Memory B cell (primary cell): ENCODE measurements around the gene PBXIP1.

Source experiments
- ATAC-seq: fragments of 150-1000 bp; cut with Tn5 transposase; 2 replicates; pipeline ENCODE4 v1.10.0; 2021; ENCODE audit warnings: low read depth, mild to moderate bottlenecking, moderate library complexity
- DNase-seq, 2 donors: peaks; one replicate each; pipeline ENCODE4 v3.0.0; 2022; ENCODE audit warnings: low spot score in 2 of 2
- H3K27ac Mint-ChIP-seq: one replicate; pipeline ENCODE4 v1.8.0; 2022; ENCODE audit warnings: mild to moderate bottlenecking, moderate library complexity, mixed read lengths
- H3K27me3 Mint-ChIP-seq: one replicate; pipeline ENCODE4 v1.8.0; 2022; ENCODE audit warnings: mixed read lengths
- H3K36me3 Mint-ChIP-seq: one replicate; pipeline ENCODE4 v1.8.0; 2022; ENCODE audit warnings: mild to moderate bottlenecking, mixed read lengths
- H3K4me1 Mint-ChIP-seq: one replicate; pipeline ENCODE4 v1.8.0; 2022; ENCODE audit warnings: mixed read lengths
- H3K4me3 Mint-ChIP-seq: one replicate; pipeline ENCODE4 v1.8.0; 2022; ENCODE audit warnings: mild to moderate bottlenecking, moderate library complexity, mixed read lengths
- H3K9me3 Mint-ChIP-seq: one replicate; pipeline ENCODE4 v1.8.0; 2022; ENCODE audit warnings: mixed read lengths

Gene PBXIP1

DNA sequence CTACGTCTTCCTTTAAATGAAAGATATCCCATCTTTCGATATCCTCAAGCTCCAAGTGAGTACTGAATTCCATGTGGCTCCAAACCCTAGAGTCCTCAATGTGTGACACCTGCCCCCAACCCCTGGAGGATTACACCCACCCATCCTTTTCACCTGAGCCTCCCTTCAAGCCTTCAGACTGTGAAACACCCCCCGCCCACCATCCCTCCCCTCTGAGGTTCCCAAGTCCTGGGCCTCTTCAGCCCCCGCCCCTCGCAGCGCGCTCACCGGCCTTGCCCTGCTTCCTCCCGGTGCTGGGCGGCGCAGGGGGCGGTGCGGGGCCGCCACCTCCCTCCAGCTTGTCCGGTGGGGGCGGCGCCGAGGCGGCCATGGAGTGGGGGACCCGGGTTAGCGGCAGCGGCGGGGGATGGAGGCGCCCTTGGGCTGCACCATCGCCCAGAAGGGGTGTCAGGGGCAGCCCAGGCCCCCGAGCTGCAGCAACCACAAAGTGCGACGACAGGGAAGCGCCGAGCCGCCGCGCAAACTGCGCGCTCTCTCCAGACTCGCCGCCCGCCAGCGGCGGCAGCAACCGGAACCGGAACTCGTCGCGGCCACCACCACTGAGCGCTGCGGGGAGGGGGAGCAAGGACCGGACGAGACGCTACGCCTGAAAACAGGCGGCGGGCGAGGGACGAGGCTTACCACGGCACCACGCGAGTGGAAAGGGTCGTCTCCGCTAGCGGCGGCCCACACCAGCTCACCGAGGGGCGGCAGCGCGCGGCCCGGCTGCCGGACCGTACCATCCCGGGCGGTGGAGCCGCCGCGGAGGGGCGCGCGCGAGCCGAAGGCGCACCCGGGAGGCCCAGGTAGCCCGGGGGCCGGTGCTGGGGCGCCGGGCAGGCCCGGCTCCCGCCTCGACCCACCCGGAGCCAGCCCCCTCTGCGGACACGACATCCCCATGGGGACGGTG lies 5.6 kb upstream of the PBXIP1 start, which contains the start of gene PYGO2:
Gene PYGO2 (minus strand): TSS at position 576 of the 949 bp plus-strand sequence. CDS start 206 bp downstream, at position 370.
- Mint-ChIP-seq H3K27ac (peak within 1 kb of the TSS; percentile 81), H3K4me3 (peak within 1 kb of the TSS; percentile 87), H3K4me1 (peaks cover 15% of the 10 kb centered on the region), H3K36me3 (peaks cover 10% of the 10 kb centered on the region), H3K27me3 (no peaks in the 10 kb centered on the region), H3K9me3 (no peaks in the 10 kb centered on the region)
- peak; percentile 74 to 90 for DNase-seq
- peak; percentile 79 for ATAC-seq

- Mint-ChIP-seq H3K9me3 (no peaks in the 10 kb centered on the region), H3K4me3 (peak overlapping the region; percentile 87), H3K27ac (peak overlapping the region; percentile 81), H3K36me3 (peaks cover 9% of the 10 kb centered on the region), H3K27me3 (no peaks in the 10 kb centered on the region), H3K4me1 (peaks cover 22% of the 10 kb centered on the region)
- no peak for ATAC-seq
- no peak for DNase-seq
Observed at GRCh38 chr1:154960446-154961136, 4.7 kb upstream of the PBXIP1 start.

DNA sequence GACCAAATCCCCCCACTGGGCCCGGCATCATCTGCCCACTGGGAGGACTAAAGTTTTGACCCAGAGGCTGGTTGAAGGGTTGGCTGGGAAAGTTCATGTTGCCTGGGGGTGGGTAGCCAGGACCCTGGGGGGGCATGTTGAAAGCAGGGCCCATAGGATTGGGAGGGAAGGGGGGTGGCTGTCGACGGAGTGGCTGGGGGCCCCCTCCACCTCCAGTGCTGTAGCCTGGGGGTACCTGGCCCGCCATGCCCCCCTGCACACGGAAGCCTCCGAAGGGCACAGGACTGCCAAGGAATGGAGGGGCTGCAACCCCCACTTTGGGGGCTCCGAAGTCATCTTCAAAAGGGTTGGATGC lies 3.5 kb upstream of the PBXIP1 start:
- Mint-ChIP-seq H3K4me1 (peaks cover 30% of the 10 kb centered on the region), H3K27me3 (no peaks in the 10 kb centered on the region), H3K9me3 (no peaks in the 10 kb centered on the region), H3K4me3 (peak overlapping the region; percentile 44), H3K27ac (no peak overlapping the region), H3K36me3 (peaks cover 7% of the 10 kb centered on the region)
- ATAC-seq (no peak), DNase-seq (no peak)

- H3K9me3 Mint-ChIP-seq, result no peaks in the 10 kb centered on the region
- no peaks in the 10 kb centered on the region for H3K27me3 Mint-ChIP-seq
- ATAC-seq, result no peak
- H3K36me3 Mint-ChIP-seq, result peaks cover 5% of the 10 kb centered on the region
- no peak overlapping the region for H3K27ac Mint-ChIP-seq
- no peak for DNase-seq
- H3K4me3 Mint-ChIP-seq, result peak overlapping the region; percentile 44
- peaks cover 34% of the 10 kb centered on the region for H3K4me1 Mint-ChIP-seq
Observed at GRCh38 chr1:154958681-154959425, 3.0 kb upstream of the PBXIP1 start.

GRCh38 chr1:154958036-154958435 lies 2.1 kb upstream of the PBXIP1 start:
- Mint-ChIP-seq H3K27ac (no peak overlapping the region), H3K4me1 (peaks cover 36% of the 10 kb centered on the region), H3K9me3 (no peaks in the 10 kb centered on the region), H3K36me3 (peaks cover 1% of the 10 kb centered on the region), H3K4me3 (no peak overlapping the region), H3K27me3 (no peaks in the 10 kb centered on the region)
- DNase-seq (no peak), ATAC-seq (no peak)

- no peak for DNase-seq
- no peak overlapping the region for H3K4me3 Mint-ChIP-seq
Observed at GRCh38 chr1:154957091-154957657, 1.3 kb upstream of the PBXIP1 start.

DNA sequence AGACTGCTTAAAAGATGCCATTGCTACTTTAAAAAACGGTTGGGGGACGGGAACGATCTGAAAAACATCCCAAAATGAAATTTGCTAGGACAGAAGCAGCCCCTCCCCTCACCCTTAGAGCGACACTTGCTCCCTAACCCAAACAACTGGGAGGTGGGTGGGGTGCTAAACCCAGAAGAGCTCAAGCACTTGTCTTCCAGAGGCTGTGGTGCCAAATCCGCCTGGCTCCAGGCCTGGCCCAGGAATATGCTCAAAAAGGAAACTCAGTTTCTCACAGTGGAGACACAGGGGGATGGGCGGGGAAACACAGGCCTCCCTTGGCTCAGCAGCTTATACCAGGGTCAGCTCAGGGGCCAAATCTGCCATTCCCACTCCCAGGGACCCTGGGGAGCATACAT lies 644 bp upstream of the PBXIP1 start:
- Mint-ChIP-seq H3K4me3 (peak overlapping the region; percentile 99), H3K4me1 (peaks cover 50% of the 10 kb centered on the region), H3K36me3 (peaks cover 1% of the 10 kb centered on the region), H3K27ac (peak overlapping the region; percentile 99), H3K9me3 (no peaks in the 10 kb centered on the region), H3K27me3 (no peaks in the 10 kb centered on the region)
- ATAC-seq (no peak), DNase-seq (no peak)

More at GRCh38 chr1:154957091-154957657, 1.3 kb upstream of the PBXIP1 start:
- Mint-ChIP-seq H3K4me1 (peaks cover 45% of the 10 kb centered on the region), H3K36me3 (peaks cover 1% of the 10 kb centered on the region), H3K9me3 (no peaks in the 10 kb centered on the region), H3K27me3 (no peaks in the 10 kb centered on the region), H3K27ac (no peak overlapping the region)
- no peak for ATAC-seq

DNA sequence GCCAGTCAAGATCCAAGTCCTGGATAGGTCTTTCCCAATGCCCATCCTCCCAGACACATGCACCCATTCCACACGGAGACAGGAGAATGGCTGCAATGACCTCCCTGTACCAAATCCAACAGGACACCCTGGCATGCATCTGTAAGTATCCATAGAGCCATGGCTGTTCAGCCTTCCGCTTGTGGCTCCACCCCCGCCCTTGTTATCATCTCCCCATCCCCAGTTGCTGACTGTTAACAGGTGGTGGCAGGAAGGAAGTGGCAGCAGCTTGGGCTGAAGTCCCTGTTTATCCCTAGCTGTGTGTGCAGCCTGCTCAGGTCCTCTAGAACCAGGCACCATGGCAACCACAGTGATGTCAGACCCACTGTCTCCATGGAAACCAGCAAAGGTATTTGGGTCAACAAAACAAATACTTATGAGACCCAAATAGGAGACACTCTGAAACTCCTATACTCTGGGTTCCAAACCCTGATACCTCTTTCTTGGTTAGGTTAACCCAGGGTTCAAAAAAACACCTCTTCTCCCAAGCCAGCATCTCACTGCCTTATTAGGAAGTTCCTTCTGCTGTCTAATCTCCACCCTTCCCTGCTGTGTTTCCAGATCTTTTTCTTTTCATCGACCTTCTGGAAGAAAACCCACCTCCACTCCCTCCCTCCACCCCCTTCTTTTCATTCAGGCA lies 721 bp downstream of the PBXIP1 start:
- peak overlapping the region; percentile 99 for H3K4me3 Mint-ChIP-seq
- peaks cover 47% of the 10 kb centered on the region for H3K4me1 Mint-ChIP-seq
- ATAC-seq (peak; percentile 78), DNase-seq (peak; percentile 71 to 80)
- peak overlapping the region; percentile 99 for H3K27ac Mint-ChIP-seq
- no peaks in the 10 kb centered on the region for H3K9me3 Mint-ChIP-seq
- H3K36me3 Mint-ChIP-seq, result peaks cover 7% of the 10 kb centered on the region
- H3K27me3 Mint-ChIP-seq, result no peaks in the 10 kb centered on the region

DNA sequence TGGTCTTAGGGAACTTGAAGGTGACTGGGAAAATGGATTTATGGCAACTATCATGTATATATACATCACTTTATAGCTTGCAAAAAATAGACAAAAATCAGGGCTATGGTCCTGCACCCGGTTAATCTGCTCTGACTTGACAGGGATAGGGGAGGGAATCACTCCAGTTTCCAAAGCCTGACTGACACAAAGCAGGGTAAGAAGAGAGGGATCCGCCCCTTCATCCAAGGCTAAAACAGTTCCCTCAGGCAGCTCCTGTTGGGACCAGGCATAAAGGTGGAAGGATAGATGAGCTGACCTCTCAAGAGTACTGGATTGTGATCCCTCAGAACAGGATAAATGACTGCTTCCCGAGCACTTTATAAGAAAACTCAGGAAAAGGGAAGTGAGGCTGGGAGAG lies 1.4 kb downstream of the PBXIP1 start:
- peaks cover 47% of the 10 kb centered on the region for H3K4me1 Mint-ChIP-seq
- H3K36me3 Mint-ChIP-seq, result peaks cover 7% of the 10 kb centered on the region
- DNase-seq (no peak), ATAC-seq (no peak)
- peak overlapping the region; percentile 99 for H3K27ac Mint-ChIP-seq
- H3K4me3 Mint-ChIP-seq, result peak overlapping the region; percentile 99
- no peaks in the 10 kb centered on the region for H3K27me3 Mint-ChIP-seq
- no peaks in the 10 kb centered on the region for H3K9me3 Mint-ChIP-seq

DNA sequence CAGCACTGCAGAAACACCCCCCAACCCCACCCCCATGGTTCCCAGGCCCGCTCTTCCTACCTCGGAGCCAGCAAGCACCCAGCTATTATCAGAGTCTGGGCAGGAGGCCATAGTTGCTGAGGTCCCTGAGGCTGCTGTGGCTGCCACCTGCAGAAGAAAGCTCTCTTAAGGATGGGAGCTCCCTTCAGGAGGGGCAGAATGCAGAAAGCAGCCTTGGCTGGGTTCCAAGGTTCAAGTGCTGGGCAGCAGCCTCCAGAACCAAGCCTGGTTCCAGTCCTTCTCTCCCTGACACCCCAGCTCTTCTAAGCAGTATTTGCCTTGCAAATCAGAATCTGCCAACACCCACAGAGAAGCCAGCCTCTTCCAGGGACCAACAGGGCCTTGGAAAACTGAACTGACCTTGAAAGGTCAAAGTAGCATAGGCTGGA lies 2.3 kb downstream of the PBXIP1 start:
- H3K4me3 Mint-ChIP-seq, result peak overlapping the region; percentile 99
- peaks cover 49% of the 10 kb centered on the region for H3K4me1 Mint-ChIP-seq
- H3K27me3 Mint-ChIP-seq, result no peaks in the 10 kb centered on the region
- H3K36me3 Mint-ChIP-seq, result peaks cover 11% of the 10 kb centered on the region
- no peak for DNase-seq
- ATAC-seq, result no peak
- peak overlapping the region; percentile 99 for H3K27ac Mint-ChIP-seq
- H3K9me3 Mint-ChIP-seq, result no peaks in the 10 kb centered on the region

DNA sequence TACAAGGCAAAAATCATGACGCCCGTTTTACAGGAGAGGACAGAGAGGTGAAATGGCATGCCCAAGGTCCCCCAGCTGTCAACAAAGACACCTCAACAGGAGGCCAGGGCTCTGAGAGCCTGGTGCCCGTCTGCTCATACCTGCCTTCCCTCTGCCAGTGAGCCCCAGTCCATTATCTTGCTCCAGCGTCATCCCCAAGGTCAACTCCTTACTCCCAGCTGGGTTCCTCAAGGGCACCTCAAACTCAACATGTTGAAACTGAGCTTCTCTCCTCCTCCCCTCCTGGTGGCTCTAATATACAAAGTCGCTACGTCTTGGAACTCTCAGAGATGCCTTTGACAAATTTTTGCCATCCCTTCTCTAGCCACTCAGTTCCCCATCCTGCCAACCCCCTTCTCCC lies 3.2 kb downstream of the PBXIP1 start:
- Mint-ChIP-seq H3K36me3 (peaks cover 13% of the 10 kb centered on the region), H3K9me3 (no peaks in the 10 kb centered on the region), H3K27me3 (no peaks in the 10 kb centered on the region), H3K4me1 (peaks cover 51% of the 10 kb centered on the region), H3K27ac (peak overlapping the region; percentile 99), H3K4me3 (peak overlapping the region; percentile 73)
- ATAC-seq (no peak), DNase-seq (no peak)

- Mint-ChIP-seq H3K27ac (peak overlapping the region; percentile 99), H3K36me3 (peaks cover 13% of the 10 kb centered on the region), H3K9me3 (no peaks in the 10 kb centered on the region), H3K27me3 (no peaks in the 10 kb centered on the region), H3K4me1 (peaks cover 51% of the 10 kb centered on the region), H3K4me3 (peak overlapping the region; percentile 73)
- ATAC-seq (peak; percentile 39), DNase-seq (peak in 1 of 2 donors; percentile 46)
Observed at GRCh38 chr1:154951901-154952657, 3.8 kb downstream of the PBXIP1 start.
